ENCODE results near the gene INAVA.

The INAVA gene

GRCh38 chr1:200894712-200895442 is at the start of gene INAVA:
INAVA (plus strand) TSS chr1:200894900; CDS start chr1:200898401, 3,501 bp downstream.
- in situ Hi-C loops (cut with MboI; ENCODE audit: low sequenced_read_pairs): no loop called here

GRCh38 chr1:200845360-200845759 is 49.3 kb upstream of the INAVA start:
- in situ Hi-C loops (cut with MboI; ENCODE audit: low sequenced_read_pairs): no loop called here

- in situ Hi-C loops (cut with MboI; ENCODE audit: low sequenced_read_pairs): no loop called here
Measured at GRCh38 chr1:200846398-200846797, 48.3 kb upstream of the INAVA start.

GRCh38 chr1:200849430-200849829 is 45.3 kb upstream of the INAVA start:
- in situ Hi-C loops (cut with MboI; ENCODE audit: low sequenced_read_pairs): no loop called here

GRCh38 chr1:200850554-200850953 is 44.1 kb upstream of the INAVA start:
- in situ Hi-C loops (cut with MboI; ENCODE audit: low sequenced_read_pairs): no loop called here

- in situ Hi-C loops (cut with MboI; ENCODE audit: low sequenced_read_pairs): no loop called here
Measured at GRCh38 chr1:200856716-200857357, 37.9 kb upstream of the INAVA start.

- in situ Hi-C loops (cut with MboI; ENCODE audit: low sequenced_read_pairs): no loop called here
Measured at GRCh38 chr1:200857804-200858203, 36.9 kb upstream of the INAVA start.

GRCh38 chr1:200861937-200862647 is 32.6 kb upstream of the INAVA start:
- in situ Hi-C loops (cut with MboI; ENCODE audit: low sequenced_read_pairs): no loop called here

GRCh38 chr1:200862713-200863415 is 31.8 kb upstream of the INAVA start:
- in situ Hi-C loops (cut with MboI; ENCODE audit: low sequenced_read_pairs): no loop called here

- in situ Hi-C loops (cut with MboI; ENCODE audit: low sequenced_read_pairs): no loop called here
Measured at GRCh38 chr1:200866116-200866515, 28.6 kb upstream of the INAVA start.

GRCh38 chr1:200866521-200866920 is 28.2 kb upstream of the INAVA start:
- in situ Hi-C loops (cut with MboI; ENCODE audit: low sequenced_read_pairs): no loop called here

GRCh38 chr1:200867018-200867811 is 27.5 kb upstream of the INAVA start:
- in situ Hi-C loops (cut with MboI; ENCODE audit: low sequenced_read_pairs): no loop called here

GRCh38 chr1:200869376-200869752 is 25.3 kb upstream of the INAVA start:
- in situ Hi-C loops (cut with MboI; ENCODE audit: low sequenced_read_pairs): no loop called here

- in situ Hi-C loops (cut with MboI; ENCODE audit: low sequenced_read_pairs): no loop called here
Measured at GRCh38 chr1:200869753-200870391, 24.8 kb upstream of the INAVA start.

- in situ Hi-C loops (cut with MboI; ENCODE audit: low sequenced_read_pairs): no loop called here
Measured at GRCh38 chr1:200872446-200873115, 22.1 kb upstream of the INAVA start, which contains the start of gene GPR25. GPR25 (plus strand) TSS chr1:200872981; CDS start chr1:200873038, 57 bp downstream.

- in situ Hi-C loops (cut with MboI; ENCODE audit: low sequenced_read_pairs): no loop called here
Measured at GRCh38 chr1:200873116-200873670, 21.5 kb upstream of the INAVA start.

GRCh38 chr1:200873671-200874397 is 20.9 kb upstream of the INAVA start:
- in situ Hi-C loops (cut with MboI; ENCODE audit: low sequenced_read_pairs): no loop called here

- in situ Hi-C loops (cut with MboI; ENCODE audit: low sequenced_read_pairs): no loop called here
Measured at GRCh38 chr1:200874694-200875093, 20.0 kb upstream of the INAVA start.
